IMR-90 (cell line): ENCODE data around the gene C3orf22. TPM values are rescaled to one million over a fixed set of nuclear protein-coding genes. Genes with fewer than 3 reads are reported as not detected.

ENCODE experiments used
- ATAC-seq: fragments of 200-7000 bp; cut with Tn5 transposase; 2 replicates; pipeline ENCODE4 v1.9.1; 2020; ENCODE audit warnings: low read depth, mild to moderate bottlenecking, moderate library complexity
- BruUV-seq: library from RNA; stranded (reverse); fragments of 400-500 nt; replicated peaks from 2 replicates; lab custom pipeline; 2021; lab: Mats Ljungman, UMichigan
- CTCF ChIA-PET: fragments of 300-600 bp; formaldehyde crosslinking; extraction: SDS; loops from one replicate; lab custom pipeline; 2021; ENCODE audit warnings: antibody characterized with exemption; lab: Yijun Ruan, JAX
- POLR2A ChIA-PET: fragments of 300-600 bp; sonication (Branson Sonifier 250); formaldehyde crosslinking; loops from one replicate; lab custom pipeline; 2022; ENCODE audit warnings: antibody characterized with exemption; ENCODE audit not compliant: unreplicated experiment; lab: Charles Lee
- DNase-seq: peaks from one replicate; pipeline ENCODE4 v3.0.0; 2013
- H2AFZ ChIP-seq: replicated peaks from 2 replicates; pipeline ENCODE3; 2013; ENCODE audit warnings: low read length, mild to moderate bottlenecking; ENCODE audit not compliant: poor library complexity
- H2AK5ac ChIP-seq: 2 replicates; pipeline ENCODE4 v1.6.1; 2013; ENCODE audit warnings: low read depth, low read length, inconsistent platforms
- H2AK9ac ChIP-seq: replicated peaks from 2 replicates; pipeline ENCODE3; 2013; ENCODE audit warnings: mild to moderate bottlenecking, low read depth, low read length, moderate library complexity; ENCODE audit not compliant: poor library complexity
- H2BK120ac ChIP-seq: 2 replicates; pipeline ENCODE4 v1.6.1; 2013; ENCODE audit warnings: low read depth, low read length, inconsistent platforms
- H2BK15ac ChIP-seq: 3 replicates; pipeline ENCODE4 v1.6.1; 2013; ENCODE audit warnings: low read depth, low read length, inconsistent platforms
- H2BK20ac ChIP-seq: 2 replicates; pipeline ENCODE4 v1.6.1; 2013; ENCODE audit warnings: low read depth, mild to moderate bottlenecking, inconsistent platforms, low read length, moderate library complexity
- H2BK5ac ChIP-seq: 2 replicates; pipeline ENCODE4 v1.6.1; 2013; ENCODE audit warnings: mild to moderate bottlenecking, low read depth, low read length, inconsistent platforms; ENCODE audit not compliant: poor library complexity, severe bottlenecking
- H3K14ac ChIP-seq: replicated peaks from 2 replicates; pipeline ENCODE4 v1.6.1; 2013; ENCODE audit warnings: low read depth, low read length, inconsistent platforms
- H3K18ac ChIP-seq: 2 replicates; pipeline ENCODE4 v1.6.1; 2013; ENCODE audit warnings: low read depth, low read length, control low read depth
- H3K23ac ChIP-seq: 2 replicates; pipeline ENCODE4 v1.6.1; 2013; ENCODE audit warnings: low read depth, low read length, inconsistent platforms
- H3K27ac ChIP-seq: 2 replicates; pipeline ENCODE4 v1.5.1; 2013; ENCODE audit warnings: mild to moderate bottlenecking, control low read depth, low read length; ENCODE audit not compliant: insufficient read depth
- H3K27me3 ChIP-seq: 2 replicates; pipeline ENCODE4 v1.6.1; 2013; ENCODE audit warnings: low read length; ENCODE audit not compliant: control insufficient read depth, insufficient read depth
- H3K36me3 ChIP-seq: 2 replicates; pipeline ENCODE4 v1.6.1; 2013; ENCODE audit warnings: low read length, mixed read lengths; ENCODE audit not compliant: control insufficient read depth, insufficient read depth
- H3K4ac ChIP-seq: 2 replicates; pipeline ENCODE4 v1.6.1; 2013; ENCODE audit warnings: low read depth, low read length, inconsistent platforms
- H3K4me1 ChIP-seq: 2 replicates; pipeline ENCODE4 v1.6.1; 2013; ENCODE audit warnings: low read length, mixed read lengths; ENCODE audit not compliant: control insufficient read depth, insufficient read depth
- H3K4me2 ChIP-seq: 2 replicates; pipeline ENCODE4 v1.6.1; 2013; ENCODE audit warnings: low read depth, mild to moderate bottlenecking, control low read depth, low read length, moderate library complexity
- H3K4me3 ChIP-seq: 2 replicates; pipeline ENCODE4 v1.5.1; 2013; ENCODE audit warnings: low read depth, mild to moderate bottlenecking, control low read depth, low read length, moderate library complexity; ENCODE audit not compliant: insufficient read depth
- H3K56ac ChIP-seq: 2 replicates; pipeline ENCODE4 v1.6.1; 2013; ENCODE audit warnings: low read length, inconsistent platforms; ENCODE audit not compliant: insufficient read depth; ENCODE audit errors: extremely low read depth
- H3K79me1 ChIP-seq, 2 experiments: 2 replicates each; pipeline ENCODE4 v1.6.1; 2013; ENCODE audit warnings: low read length in 2 of 2, inconsistent platforms in 1 of 2, low read depth in 1 of 2
- H3K9ac ChIP-seq: 2 replicates; pipeline ENCODE4 v1.6.1; 2013; ENCODE audit warnings: low read depth, low read length, control low read depth
- H3K9me1 ChIP-seq: 2 replicates; pipeline ENCODE4 v1.6.1; 2013; ENCODE audit warnings: low read length, inconsistent platforms; ENCODE audit not compliant: insufficient read depth
- H3K9me3 ChIP-seq: 2 replicates; pipeline ENCODE4 v1.6.1; 2013; ENCODE audit warnings: low read length; ENCODE audit not compliant: control insufficient read depth, insufficient read depth
- H4K20me1 ChIP-seq: 2 replicates; pipeline ENCODE4 v1.6.1; 2013; ENCODE audit warnings: low read length, inconsistent platforms; ENCODE audit not compliant: insufficient read depth
- H4K5ac ChIP-seq: 2 replicates; pipeline ENCODE4 v1.6.1; 2013; ENCODE audit warnings: mild to moderate bottlenecking, low read depth, low read length, control low read depth
- H4K8ac ChIP-seq, 2 experiments: 2 replicates each; pipeline ENCODE4 v1.6.1; 2013; ENCODE audit warnings: low read depth in 2 of 2, low read length in 2 of 2, control low read depth in 1 of 2, inconsistent platforms in 1 of 2
- H4K91ac ChIP-seq: 2 replicates; pipeline ENCODE4 v1.6.1; 2013; ENCODE audit warnings: low read depth, low read length, inconsistent platforms; ENCODE audit not compliant: insufficient read depth
- BHLHE40 ChIP-seq: fragments of 150-350 bp; IDR thresholded peaks from 2 replicates; pipeline ENCODE4 v1.6.1; 2016; ENCODE audit warnings: mild to moderate bottlenecking, low read depth, low read length
- CEBPB ChIP-seq: IDR thresholded peaks from 2 replicates; pipeline ENCODE4 v1.6.1; 2012; ENCODE audit warnings: low read depth, low read length, improper control_type of control experiment
- CHD1 ChIP-seq: IDR thresholded peaks from 2 replicates; pipeline ENCODE4 v1.6.1; 2012; ENCODE audit warnings: low read depth, low read length, improper control_type of control experiment
- MAFK ChIP-seq: IDR thresholded peaks from 2 replicates; pipeline ENCODE4 v1.6.1; 2012; ENCODE audit warnings: low read depth, low read length, improper control_type of control experiment
- MXI1 ChIP-seq: IDR thresholded peaks from 2 replicates; pipeline ENCODE4 v1.6.1; 2012; ENCODE audit warnings: low read depth, mild to moderate bottlenecking, low read length, moderate library complexity, borderline replicate concordance
- POLR2A ChIP-seq: IDR thresholded peaks from 2 replicates; pipeline ENCODE4 v1.6.1; 2012; ENCODE audit warnings: mild to moderate bottlenecking, low read depth, low read length
- RCOR1 ChIP-seq: IDR thresholded peaks from 2 replicates; pipeline ENCODE4 v1.6.1; 2012; ENCODE audit warnings: mild to moderate bottlenecking, low read length, improper control_type of control experiment; ENCODE audit not compliant: insufficient replicate concordance
- RFX5 ChIP-seq: IDR thresholded peaks from 2 replicates; pipeline ENCODE4 v1.8.0; 2012; ENCODE audit warnings: low read depth, mild to moderate bottlenecking, low read length, moderate library complexity
- WGBS, 2 experiments: methylation state at CpG; one replicate each; pipeline versions ENCODE4 v1.1.5 to v1.1.7; 2013; ENCODE audit warnings: missing lambda C conversion rate in 2 of 2; ENCODE audit not compliant: insufficient read length in 1 of 2; ENCODE audit errors: extremely low coverage in 2 of 2; 5-methylcytosine and 5-hydroxymethylcytosine counted together
- dilution Hi-C: fragments of 300-500 bp; cut with HindIII; formaldehyde crosslinking; loops from one replicate; pipeline ENCODE4 v1.14.3; 2018; ENCODE audit warnings: low sequenced_read_pairs; ENCODE audit not compliant: unreplicated experiment
- in situ Hi-C: fragments of 300-500 bp; cut with MboI; formaldehyde crosslinking; loops from 3 replicates; pipeline ENCODE4 v1.14.3; 2019; ENCODE audit warnings: low sequenced_read_pairs, inconsistent platforms, mixed read lengths
- intact Hi-C: fragments of 100-400 bp; cut with micrococcal nuclease; formaldehyde crosslinking; loops from 2 replicates; pipeline ENCODE4 v1.10.0; 2022
- polyA plus RNA-seq, 3 experiments: library from polyadenylated mRNA; depleted of rRNA; stranded (reverse); fragments of >200 nt; gene quantifications; 2 replicates each; pipeline ENCODE4 v1.2.3, GENCODE V29; 2012; ENCODE audit warnings: low replicate concordance in 1 of 3
- total RNA-seq: library from RNA; depleted of rRNA; stranded (reverse); fragments of >200 nt; gene quantifications from 2 replicates; pipeline ENCODE4 v1.2.3, GENCODE V29; 2012
- TF ChIP-seq, protein P1 (sequence below): fragments of 150-350 bp; IDR thresholded peaks from 2 replicates; pipeline ENCODE4 v1.6.1; 2017; ENCODE audit warnings: mild to moderate bottlenecking, antibody characterized with exemption, low read length, low read depth

Gene C3orf22
- total and polyA plus RNA-seq, 2 of the 4 experiments (the other 2 are of a cell fraction): not detected

DNA sequence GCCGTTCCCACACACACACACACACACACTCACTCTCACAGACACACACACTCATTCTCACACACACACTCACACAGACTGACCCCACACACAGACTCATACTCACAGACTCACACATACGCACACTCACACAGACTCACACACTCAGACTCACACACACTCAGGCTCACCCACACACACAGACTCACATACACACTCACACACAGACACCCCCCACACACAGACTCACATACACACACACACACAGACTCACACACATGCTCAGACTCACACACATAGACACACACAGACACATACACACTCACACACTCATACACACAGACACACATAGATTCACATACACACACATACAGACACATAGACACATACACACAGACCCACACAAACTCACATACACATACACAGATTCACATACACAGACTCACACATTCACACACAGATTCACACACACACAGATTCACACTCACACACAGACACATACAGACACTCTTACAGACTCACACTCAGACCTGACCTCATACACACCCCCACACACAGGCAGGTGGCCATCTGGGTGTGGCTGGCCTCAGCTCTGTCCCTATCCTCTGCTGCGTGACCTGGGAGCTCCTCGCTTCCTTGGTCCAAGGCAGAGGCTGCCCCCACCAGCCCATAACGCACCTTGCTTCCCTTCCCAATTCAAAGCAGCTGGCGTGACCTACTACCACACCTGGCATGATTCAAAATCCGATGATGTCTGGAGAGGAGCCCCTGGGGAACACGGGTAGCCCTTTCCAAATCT, 1.9 kb downstream of the C3orf22 start:
- in situ Hi-C loops (no loop called here), intact Hi-C loops (no loop called here), dilution Hi-C loops (no loop called here)
- H3K14ac ChIP-seq: no peak overlapping the region
- no peak overlapping the region for H2AK5ac ChIP-seq
- no peak for TF ChIP-seq POLR2A
- TF ChIP-seq RFX5: no peak
- TF ChIP-seq CEBPB: no peak
- TF ChIP-seq, protein P1, sequence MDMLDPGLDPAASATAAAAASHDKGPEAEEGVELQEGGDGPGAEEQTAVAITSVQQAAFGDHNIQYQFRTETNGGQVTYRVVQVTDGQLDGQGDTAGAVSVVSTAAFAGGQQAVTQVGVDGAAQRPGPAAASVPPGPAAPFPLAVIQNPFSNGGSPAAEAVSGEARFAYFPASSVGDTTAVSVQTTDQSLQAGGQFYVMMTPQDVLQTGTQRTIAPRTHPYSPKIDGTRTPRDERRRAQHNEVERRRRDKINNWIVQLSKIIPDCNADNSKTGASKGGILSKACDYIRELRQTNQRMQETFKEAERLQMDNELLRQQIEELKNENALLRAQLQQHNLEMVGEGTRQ: no peak
- TF ChIP-seq MAFK: no peak
- TF ChIP-seq MXI1: no peak
- TF ChIP-seq RCOR1: no peak
- TF ChIP-seq CHD1: no peak
- no peak for TF ChIP-seq BHLHE40
- H3K4me2 ChIP-seq: no peak overlapping the region
- H3K9me1 ChIP-seq: no peaks in the 10 kb centered on the region
- H3K18ac ChIP-seq: no peak overlapping the region
- no peaks in the 10 kb centered on the region for H3K36me3 ChIP-seq
- POLR2A ChIA-PET: no interaction called here
- no peak overlapping the region for H3K4ac ChIP-seq
- no peak overlapping the region for H2BK120ac ChIP-seq
- H2BK20ac ChIP-seq: no peak overlapping the region
- no peak overlapping the region for H2AK9ac ChIP-seq
- H4K20me1 ChIP-seq: no peaks in the 10 kb centered on the region
- peaks cover 14% of the 10 kb centered on the region; the same call in 1 of the 2 replicates for H3K27me3 ChIP-seq
- H3K4me3 ChIP-seq: no peak overlapping the region
- no peak overlapping the region for H2BK15ac ChIP-seq
- DNase-seq (no peak), ATAC-seq (no peak)
- CTCF ChIA-PET: no interaction called here
- no peak overlapping the region for H4K8ac ChIP-seq
- 78% methylated on average over 4 of the region's 8 CpGs; no CpG with 5 or more reads in 1 of the 2 experiments for WGBS, 2 experiments
- H3K27ac ChIP-seq: no peak overlapping the region
- H3K9me3 ChIP-seq: no peaks in the 10 kb centered on the region
- H3K9ac ChIP-seq: no peak overlapping the region
- no peak overlapping the region for H3K23ac ChIP-seq
- peak overlapping the region; percentile 43 for H2BK5ac ChIP-seq
- H3K56ac ChIP-seq: no peak overlapping the region
- no peak overlapping the region for H4K5ac ChIP-seq
- H2AFZ ChIP-seq: peak overlapping the region; percentile 33
- BruUV-seq: no TSS peak
- no peaks in the 10 kb centered on the region for H3K4me1 ChIP-seq
- H4K91ac ChIP-seq: no peak overlapping the region
- no peaks in the 10 kb centered on the region for H3K79me1 ChIP-seq
